ENCODE measurements around the gene ARID1A.

ARID1A gene

GRCh38 chr1:26733392-26733791, 37.6 kb downstream of the ARID1A start:
- no peak for TF ChIP-seq SIN3A (IDR thresholded peaks at IDR 0.05; ENCODE audit: borderline replicate concordance, insufficient read depth, low read length)

GRCh38 chr1:26733982-26734381, 38.2 kb downstream of the ARID1A start:
- TF ChIP-seq POLR2AphosphoS5 (IDR thresholded peaks at IDR 0.05; ENCODE audit: low read depth, low read length) (no peak), TAF1 (IDR thresholded peaks at IDR 0.05; ENCODE audit: borderline replicate concordance, insufficient read depth, low read length) (no peak), SIN3A (IDR thresholded peaks at IDR 0.05; ENCODE audit: borderline replicate concordance, insufficient read depth, low read length) (no peak), FOXP2 (optimal IDR thresholded peaks at IDR 0.05; ENCODE audit: borderline replicate concordance, extremely low read depth, extremely low read length, insufficient read depth) (no peak)
- TF ChIP-seq, protein P1, sequence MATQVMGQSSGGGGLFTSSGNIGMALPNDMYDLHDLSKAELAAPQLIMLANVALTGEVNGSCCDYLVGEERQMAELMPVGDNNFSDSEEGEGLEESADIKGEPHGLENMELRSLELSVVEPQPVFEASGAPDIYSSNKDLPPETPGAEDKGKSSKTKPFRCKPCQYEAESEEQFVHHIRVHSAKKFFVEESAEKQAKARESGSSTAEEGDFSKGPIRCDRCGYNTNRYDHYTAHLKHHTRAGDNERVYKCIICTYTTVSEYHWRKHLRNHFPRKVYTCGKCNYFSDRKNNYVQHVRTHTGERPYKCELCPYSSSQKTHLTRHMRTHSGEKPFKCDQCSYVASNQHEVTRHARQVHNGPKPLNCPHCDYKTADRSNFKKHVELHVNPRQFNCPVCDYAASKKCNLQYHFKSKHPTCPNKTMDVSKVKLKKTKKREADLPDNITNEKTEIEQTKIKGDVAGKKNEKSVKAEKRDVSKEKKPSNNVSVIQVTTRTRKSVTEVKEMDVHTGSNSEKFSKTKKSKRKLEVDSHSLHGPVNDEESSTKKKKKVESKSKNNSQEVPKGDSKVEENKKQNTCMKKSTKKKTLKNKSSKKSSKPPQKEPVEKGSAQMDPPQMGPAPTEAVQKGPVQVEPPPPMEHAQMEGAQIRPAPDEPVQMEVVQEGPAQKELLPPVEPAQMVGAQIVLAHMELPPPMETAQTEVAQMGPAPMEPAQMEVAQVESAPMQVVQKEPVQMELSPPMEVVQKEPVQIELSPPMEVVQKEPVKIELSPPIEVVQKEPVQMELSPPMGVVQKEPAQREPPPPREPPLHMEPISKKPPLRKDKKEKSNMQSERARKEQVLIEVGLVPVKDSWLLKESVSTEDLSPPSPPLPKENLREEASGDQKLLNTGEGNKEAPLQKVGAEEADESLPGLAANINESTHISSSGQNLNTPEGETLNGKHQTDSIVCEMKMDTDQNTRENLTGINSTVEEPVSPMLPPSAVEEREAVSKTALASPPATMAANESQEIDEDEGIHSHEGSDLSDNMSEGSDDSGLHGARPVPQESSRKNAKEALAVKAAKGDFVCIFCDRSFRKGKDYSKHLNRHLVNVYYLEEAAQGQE (IDR thresholded peaks at IDR 0.05; ENCODE audit: insufficient read depth in 1 of 2, low read depth in 2 of 2, low read length in 2 of 2), result no peak

- TF ChIP-seq SIN3A (IDR thresholded peaks at IDR 0.05; ENCODE audit: borderline replicate concordance, insufficient read depth, low read length) (no peak), POLR2AphosphoS5 (IDR thresholded peaks at IDR 0.05; ENCODE audit: low read depth, low read length) (no peak), FOXP2 (optimal IDR thresholded peaks at IDR 0.05; ENCODE audit: borderline replicate concordance, extremely low read depth, extremely low read length, insufficient read depth) (no peak), TAF1 (IDR thresholded peaks at IDR 0.05; ENCODE audit: borderline replicate concordance, insufficient read depth, low read length) (no peak)
- TF ChIP-seq, protein P1 (IDR thresholded peaks at IDR 0.05; ENCODE audit: insufficient read depth in 1 of 2, low read depth in 2 of 2, low read length in 2 of 2), result no peak
Observed at GRCh38 chr1:26734501-26735058, 38.8 kb downstream of the ARID1A start.

DNA sequence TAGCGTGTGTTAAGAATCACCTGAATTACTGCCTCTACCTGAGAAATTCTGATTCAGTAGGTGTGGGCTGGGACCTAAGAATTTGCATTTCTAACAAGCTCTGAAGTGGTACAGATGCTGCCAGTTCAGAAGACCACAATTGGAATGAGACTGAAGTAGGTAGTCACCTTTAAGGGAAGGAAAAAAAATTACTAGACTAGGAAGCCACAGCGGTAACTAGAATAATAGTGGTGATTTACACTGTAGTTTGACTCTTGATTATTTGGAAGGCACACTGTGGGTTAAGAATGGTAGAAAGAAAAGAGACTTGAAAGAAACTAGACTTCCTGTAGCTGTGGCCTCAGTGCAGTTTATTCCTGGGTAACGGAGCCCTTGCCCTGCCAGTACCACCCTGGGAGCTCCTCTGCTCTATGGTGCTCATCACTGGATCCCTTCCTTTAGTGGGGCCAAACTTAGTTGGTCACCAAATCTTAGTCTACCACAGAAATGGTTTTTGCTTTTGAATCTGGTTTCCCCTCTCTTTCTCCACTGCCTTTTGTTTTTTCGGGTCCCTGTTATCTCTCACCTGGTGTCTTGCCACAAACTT, 43.6 kb downstream of the ARID1A start:
- TF ChIP-seq, protein P1 (IDR thresholded peaks at IDR 0.05; ENCODE audit: insufficient read depth in 1 of 2, low read depth in 2 of 2, low read length in 2 of 2), result no peak
- no peak for TF ChIP-seq POLR2AphosphoS5 (IDR thresholded peaks at IDR 0.05; ENCODE audit: low read depth, low read length)

DNA sequence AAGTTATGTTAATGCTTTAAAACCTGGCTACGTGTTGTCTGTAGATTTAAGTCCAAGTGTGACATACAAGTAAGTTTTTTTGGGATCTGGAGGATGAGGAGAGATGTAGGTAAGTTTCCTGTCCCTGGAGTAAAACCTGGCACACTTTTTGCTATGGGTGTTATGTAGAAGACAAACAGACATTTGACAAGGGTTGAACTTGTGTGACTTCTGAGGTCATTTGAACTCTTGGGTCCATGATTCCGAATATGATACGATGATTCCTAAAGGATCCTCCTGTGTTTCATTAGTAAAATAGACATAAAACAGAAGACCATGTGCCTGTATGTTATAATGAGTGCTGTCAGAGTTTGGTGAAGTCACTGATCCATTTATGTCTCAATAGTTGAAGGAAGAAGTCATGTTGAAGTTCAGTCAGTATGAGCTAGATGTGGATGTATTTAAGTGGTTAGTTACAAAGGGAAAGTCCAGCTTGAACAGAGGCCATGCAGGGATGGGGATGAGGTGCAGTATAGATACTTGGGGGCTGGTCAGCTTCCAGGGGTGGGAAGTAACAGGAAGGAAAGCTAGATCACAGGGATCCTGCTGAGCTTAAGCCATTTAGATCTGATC, 44.3 kb downstream of the ARID1A start:
- no peak for TF ChIP-seq SIN3A (IDR thresholded peaks at IDR 0.05; ENCODE audit: borderline replicate concordance, insufficient read depth, low read length)
- TF ChIP-seq FOXP2 (optimal IDR thresholded peaks at IDR 0.05; ENCODE audit: borderline replicate concordance, extremely low read depth, extremely low read length, insufficient read depth), result no peak
- no peak for TF ChIP-seq POLR2AphosphoS5 (IDR thresholded peaks at IDR 0.05; ENCODE audit: low read depth, low read length)
- no peak for TF ChIP-seq TAF1 (IDR thresholded peaks at IDR 0.05; ENCODE audit: borderline replicate concordance, insufficient read depth, low read length)
- TF ChIP-seq, protein P1 (IDR thresholded peaks at IDR 0.05; ENCODE audit: insufficient read depth in 1 of 2, low read depth in 2 of 2, low read length in 2 of 2), result no peak

Measured in PFSK-1 (cell line).